Measurements from ENCODE around the gene RAB11FIP3.
"Not testable (repeated sequence)": the region's sequence is repeated elsewhere in the genome, so short reads cannot be mapped to it uniquely, and the experiment has no call there.

RAB11FIP3 gene

GRCh38 chr16:425082-425718, at the start of gene RAB11FIP3:
RAB11FIP3 (plus strand) TSS chr16:425649; CDS start chr16:426007, 358 bp downstream.
- Mint-ChIP-seq H3K27ac (peak within 1 kb of the TSS; percentile 91), H3K4me1 (ENCODE audit: low read depth) (peaks cover 36% of the 10 kb centered on the region), H3K4me3 (peak within 1 kb of the TSS; percentile 80), H3K9me3 (no peaks in the 10 kb centered on the region), H3K36me3 (ENCODE audit: low read depth) (peaks cover 23% of the 10 kb centered on the region), H3K27me3 (peaks cover 11% of the 10 kb centered on the region)
- peak; percentile 93 for DNase-seq

- DNase-seq, result no peak
- Mint-ChIP-seq H3K9me3 (no peaks in the 10 kb centered on the region), H3K4me3 (no peak overlapping the region), H3K27me3 (no peaks in the 10 kb centered on the region), H3K4me1 (ENCODE audit: low read depth) (peaks cover 15% of the 10 kb centered on the region), H3K27ac (no peak overlapping the region), H3K36me3 (ENCODE audit: low read depth) (peaks cover 35% of the 10 kb centered on the region)
These were observed 49.3 kb upstream of the RAB11FIP3 start for GRCh38 chr16:375927-376816.

DNA sequence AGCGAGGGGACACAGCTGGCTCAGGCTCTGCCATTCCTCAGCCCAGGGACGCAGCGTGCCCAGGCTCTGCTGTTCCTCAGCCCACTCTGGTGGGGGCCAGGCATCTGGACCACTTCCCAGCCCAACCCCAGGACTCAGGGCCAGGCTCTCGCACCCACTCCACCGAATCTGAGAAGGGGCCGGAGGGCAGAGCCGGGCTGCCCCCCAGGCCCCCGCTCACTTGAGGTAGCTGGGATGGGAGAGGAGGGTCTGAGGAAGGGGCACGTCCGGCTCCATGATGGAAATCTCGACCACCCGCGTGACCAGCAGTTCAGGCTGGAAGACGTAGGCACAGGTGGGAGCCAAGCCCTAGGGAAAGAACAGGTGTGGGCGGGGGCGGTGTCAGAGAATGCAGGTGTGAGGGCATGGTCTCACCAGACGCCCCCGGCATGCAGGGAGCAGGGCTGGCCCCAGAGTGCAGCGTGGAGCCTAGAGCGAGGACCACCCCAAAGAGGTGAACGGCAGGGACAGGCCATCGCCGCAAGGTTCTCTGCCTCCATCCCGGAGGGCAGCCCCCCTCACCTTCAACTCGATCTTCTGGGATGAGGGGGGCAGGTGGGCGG, 48.5 kb upstream of the RAB11FIP3 start:
- H3K9me3 Mint-ChIP-seq, result no peaks in the 10 kb centered on the region
- H3K27ac Mint-ChIP-seq, result no peak overlapping the region
- DNase-seq, result no peak
- peaks cover 13% of the 10 kb centered on the region for H3K4me1 Mint-ChIP-seq (ENCODE audit: low read depth)
- no peaks in the 10 kb centered on the region for H3K27me3 Mint-ChIP-seq
- H3K4me3 Mint-ChIP-seq, result no peak overlapping the region
- H3K36me3 Mint-ChIP-seq (ENCODE audit: low read depth), result peaks cover 32% of the 10 kb centered on the region

GRCh38 chr16:377419-377951, 48.0 kb upstream of the RAB11FIP3 start:
- no peak for DNase-seq
- H3K27ac Mint-ChIP-seq, result no peak overlapping the region
- peaks cover 27% of the 10 kb centered on the region for H3K36me3 Mint-ChIP-seq (ENCODE audit: low read depth)
- H3K27me3 Mint-ChIP-seq, result no peaks in the 10 kb centered on the region
- H3K4me1 Mint-ChIP-seq (ENCODE audit: low read depth), result peaks cover 15% of the 10 kb centered on the region
- H3K4me3 Mint-ChIP-seq, result no peak overlapping the region
- H3K9me3 Mint-ChIP-seq, result no peaks in the 10 kb centered on the region

- not testable (repeated sequence) for H3K9me3 Mint-ChIP-seq, DNase-seq, H3K4me3 Mint-ChIP-seq, H3K27me3 Mint-ChIP-seq, H3K27ac Mint-ChIP-seq
- H3K4me1 Mint-ChIP-seq (ENCODE audit: low read depth), result peaks cover 22% of the 10 kb centered on the region
- H3K36me3 Mint-ChIP-seq (ENCODE audit: low read depth), result peaks cover 22% of the 10 kb centered on the region
These were observed 47.2 kb upstream of the RAB11FIP3 start for GRCh38 chr16:378113-378820.

DNA sequence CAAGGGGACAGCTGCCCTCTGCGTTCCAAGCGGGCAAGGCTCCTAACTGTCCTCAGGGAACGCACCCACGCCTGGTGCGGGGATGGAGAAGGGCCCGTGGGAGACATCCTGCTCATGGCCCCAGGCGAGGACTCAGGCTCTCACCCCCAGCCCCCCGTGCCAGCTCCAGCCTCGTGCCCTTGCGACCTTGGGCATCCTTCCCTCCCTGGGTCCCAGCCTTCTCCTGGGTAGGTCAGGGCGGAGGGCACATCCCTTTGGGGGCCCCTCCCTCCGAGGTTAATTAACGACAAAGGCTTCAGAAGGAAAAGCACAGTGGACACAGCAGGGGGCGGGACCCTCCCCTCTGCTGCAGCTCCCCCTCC, 46.6 kb upstream of the RAB11FIP3 start:
- no peak overlapping the region for H3K27ac Mint-ChIP-seq
- no peaks in the 10 kb centered on the region for H3K9me3 Mint-ChIP-seq
- no peak overlapping the region for H3K4me3 Mint-ChIP-seq
- no peaks in the 10 kb centered on the region for H3K27me3 Mint-ChIP-seq
- DNase-seq, result no peak
- H3K36me3 Mint-ChIP-seq (ENCODE audit: low read depth), result peaks cover 16% of the 10 kb centered on the region
- H3K4me1 Mint-ChIP-seq (ENCODE audit: low read depth), result peaks cover 27% of the 10 kb centered on the region

DNA sequence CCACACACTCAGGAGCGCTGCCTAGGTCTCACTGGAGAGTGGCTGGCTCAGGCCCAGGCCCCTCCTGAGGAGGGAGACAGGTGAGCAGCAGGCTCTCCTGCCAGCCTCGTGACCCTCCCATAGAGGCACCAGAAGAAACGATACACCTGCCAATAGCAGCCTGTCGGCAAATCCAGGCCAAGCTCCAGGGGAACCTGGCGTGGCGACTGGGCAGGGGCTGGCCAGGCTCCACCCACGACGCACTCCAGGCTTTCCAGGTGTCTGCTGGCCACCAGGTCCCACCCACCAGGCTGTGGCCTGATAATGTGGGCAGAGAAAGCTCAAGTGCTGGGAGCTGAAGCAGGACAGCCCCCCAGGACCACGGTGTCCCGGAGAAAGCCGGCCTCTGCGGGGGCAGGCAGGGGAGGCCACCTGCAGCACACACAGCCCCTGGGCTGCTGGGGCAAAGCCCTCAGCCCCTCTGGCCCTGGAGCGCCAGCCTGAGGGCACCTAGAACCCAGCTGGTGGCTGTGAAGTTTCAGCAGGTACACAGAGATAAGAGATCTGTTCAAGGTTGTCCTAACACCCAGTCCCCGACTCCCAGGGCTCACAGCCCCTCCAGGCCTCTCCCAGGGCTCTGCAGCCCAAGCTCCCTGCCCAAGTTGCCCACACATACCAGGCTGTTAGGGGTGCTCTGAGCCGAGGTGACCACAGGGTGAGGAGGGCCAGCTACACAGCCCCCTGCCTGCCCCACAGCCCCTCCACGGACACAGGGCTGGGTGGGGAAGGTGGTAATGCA, 46.1 kb upstream of the RAB11FIP3 start:
- Mint-ChIP-seq H3K4me3 (peak overlapping the region; percentile 78), H3K36me3 (ENCODE audit: low read depth) (peaks cover 10% of the 10 kb centered on the region), H3K27ac (peak overlapping the region; percentile 71), H3K27me3 (no peaks in the 10 kb centered on the region), H3K9me3 (no peaks in the 10 kb centered on the region), H3K4me1 (ENCODE audit: low read depth) (peaks cover 27% of the 10 kb centered on the region)
- no peak for DNase-seq

GRCh38 chr16:379961-380761, 45.3 kb upstream of the RAB11FIP3 start:
- Mint-ChIP-seq H3K36me3 (ENCODE audit: low read depth) (peaks cover 6% of the 10 kb centered on the region), H3K4me1 (ENCODE audit: low read depth) (peaks cover 27% of the 10 kb centered on the region), H3K4me3 (peak overlapping the region; percentile 78), H3K27ac (peak overlapping the region; percentile 71), H3K27me3 (no peaks in the 10 kb centered on the region), H3K9me3 (no peaks in the 10 kb centered on the region)
- no peak for DNase-seq

DNA sequence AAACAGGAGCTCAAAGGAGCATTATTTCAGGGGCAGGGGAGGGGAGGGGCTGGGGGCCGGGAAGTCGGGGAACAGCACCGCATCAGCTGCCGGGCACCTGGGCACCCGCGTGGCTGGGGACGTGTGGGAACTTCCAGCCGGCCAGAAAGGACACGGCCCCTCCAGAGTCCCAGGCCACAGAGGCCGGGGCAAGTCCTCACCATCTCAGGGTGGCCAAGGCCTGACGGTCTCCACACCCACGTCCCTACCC, 44.8 kb upstream of the RAB11FIP3 start:
- H3K4me1 Mint-ChIP-seq (ENCODE audit: low read depth), result peaks cover 27% of the 10 kb centered on the region
- DNase-seq, result no peak
- H3K4me3 Mint-ChIP-seq, result peak overlapping the region; percentile 78
- no peaks in the 10 kb centered on the region for H3K27me3 Mint-ChIP-seq
- H3K9me3 Mint-ChIP-seq, result no peaks in the 10 kb centered on the region
- H3K36me3 Mint-ChIP-seq (ENCODE audit: low read depth), result peaks cover 5% of the 10 kb centered on the region
- H3K27ac Mint-ChIP-seq, result peak overlapping the region; percentile 50

DNA sequence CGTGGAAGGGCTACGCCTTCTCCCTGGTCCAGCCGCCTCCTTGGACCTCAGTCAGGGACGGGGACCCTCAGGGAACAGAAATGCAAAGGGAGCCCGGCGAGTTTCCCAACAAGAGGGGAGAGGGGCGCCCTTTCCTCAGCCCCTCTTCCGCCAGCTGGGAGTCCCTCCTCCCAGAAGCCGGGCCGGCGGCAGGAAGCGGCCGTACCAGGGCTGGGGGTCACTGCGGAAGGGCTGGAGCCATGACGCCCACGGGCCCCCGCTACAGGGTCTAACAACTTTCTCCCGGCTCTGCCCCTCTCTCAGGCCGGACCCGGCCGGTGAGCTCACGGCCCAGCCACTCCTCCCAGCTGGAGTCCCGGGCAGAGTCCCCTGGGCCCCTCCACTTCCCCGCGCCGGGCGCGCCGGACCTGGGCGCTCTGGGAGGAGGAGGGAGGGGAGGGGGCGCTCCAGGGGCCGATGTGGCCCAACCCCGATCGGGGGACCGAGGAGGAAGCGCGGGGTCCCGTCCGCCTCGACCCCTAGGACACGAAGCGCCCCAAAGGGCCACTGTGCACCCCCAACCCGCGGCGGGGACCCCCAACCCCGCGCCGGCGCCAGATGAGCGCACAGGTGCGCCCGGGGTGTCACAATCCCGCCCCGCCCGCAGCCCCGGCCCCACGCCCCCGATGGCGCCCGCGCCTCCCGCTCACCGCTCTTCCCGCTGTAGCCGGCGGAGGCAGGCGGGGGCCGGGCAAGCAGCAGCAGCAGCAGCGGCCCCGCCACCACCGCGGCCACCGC, 44.2 kb upstream of the RAB11FIP3 start:
- Mint-ChIP-seq H3K27me3 (no peaks in the 10 kb centered on the region), H3K4me1 (ENCODE audit: low read depth) (peaks cover 27% of the 10 kb centered on the region), H3K9me3 (no peaks in the 10 kb centered on the region), H3K27ac (peak overlapping the region; percentile 50), H3K36me3 (ENCODE audit: low read depth) (peaks cover 2% of the 10 kb centered on the region), H3K4me3 (peak overlapping the region; percentile 78)
- DNase-seq, result no peak

- H3K27ac Mint-ChIP-seq, result peak within 1 kb of the TSS; percentile 82
- no peaks in the 10 kb centered on the region for H3K27me3 Mint-ChIP-seq
- H3K36me3 Mint-ChIP-seq (ENCODE audit: low read depth), result no peaks in the 10 kb centered on the region
- DNase-seq, result peak; percentile 77
- H3K4me3 Mint-ChIP-seq, result peak within 1 kb of the TSS; percentile 81
- H3K4me1 Mint-ChIP-seq (ENCODE audit: low read depth), result peaks cover 27% of the 10 kb centered on the region
- no peaks in the 10 kb centered on the region for H3K9me3 Mint-ChIP-seq
These were observed 43.4 kb upstream of the RAB11FIP3 start, which contains the start of gene PGAP6 for GRCh38 chr16:381789-382717. PGAP6 (minus strand) TSS chr16:381978; CDS start chr16:381821, 157 bp downstream.

All from activated T-cell treated with anti-CD3 and anti-CD28 coated beads, Interleukin-2, amount 50 U/mL, for 24 hours (primary cell).